ENCODE results near the gene PRICKLE2.

DNA sequence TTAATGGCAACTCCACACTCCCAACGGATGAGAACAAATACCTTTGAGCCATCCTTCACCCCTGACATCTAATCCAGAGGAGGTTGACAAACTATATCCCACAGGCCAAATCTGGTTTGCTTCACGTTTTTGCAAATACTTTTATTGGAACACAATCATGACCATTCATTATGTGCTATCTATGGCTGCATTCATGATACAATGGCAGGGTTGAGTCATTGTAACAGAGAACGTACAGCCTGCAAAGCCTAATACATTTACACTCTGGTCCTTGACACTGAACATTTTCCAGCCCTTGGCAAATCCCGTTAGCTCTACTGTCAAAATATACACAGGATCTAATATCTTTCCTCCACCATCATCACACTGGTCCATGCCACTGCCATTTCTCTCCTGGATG, 7.6 kb upstream of the PRICKLE2 start:
- TF ChIP-seq, protein P1, sequence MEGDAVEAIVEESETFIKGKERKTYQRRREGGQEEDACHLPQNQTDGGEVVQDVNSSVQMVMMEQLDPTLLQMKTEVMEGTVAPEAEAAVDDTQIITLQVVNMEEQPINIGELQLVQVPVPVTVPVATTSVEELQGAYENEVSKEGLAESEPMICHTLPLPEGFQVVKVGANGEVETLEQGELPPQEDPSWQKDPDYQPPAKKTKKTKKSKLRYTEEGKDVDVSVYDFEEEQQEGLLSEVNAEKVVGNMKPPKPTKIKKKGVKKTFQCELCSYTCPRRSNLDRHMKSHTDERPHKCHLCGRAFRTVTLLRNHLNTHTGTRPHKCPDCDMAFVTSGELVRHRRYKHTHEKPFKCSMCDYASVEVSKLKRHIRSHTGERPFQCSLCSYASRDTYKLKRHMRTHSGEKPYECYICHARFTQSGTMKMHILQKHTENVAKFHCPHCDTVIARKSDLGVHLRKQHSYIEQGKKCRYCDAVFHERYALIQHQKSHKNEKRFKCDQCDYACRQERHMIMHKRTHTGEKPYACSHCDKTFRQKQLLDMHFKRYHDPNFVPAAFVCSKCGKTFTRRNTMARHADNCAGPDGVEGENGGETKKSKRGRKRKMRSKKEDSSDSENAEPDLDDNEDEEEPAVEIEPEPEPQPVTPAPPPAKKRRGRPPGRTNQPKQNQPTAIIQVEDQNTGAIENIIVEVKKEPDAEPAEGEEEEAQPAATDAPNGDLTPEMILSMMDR (IDR thresholded peaks at IDR 0.05; ENCODE audit: extremely low read depth in 1 of 2, insufficient read depth in 1 of 2, low read depth in 1 of 2, low read length in 2 of 2) = no peak
- TF ChIP-seq, protein P2, sequence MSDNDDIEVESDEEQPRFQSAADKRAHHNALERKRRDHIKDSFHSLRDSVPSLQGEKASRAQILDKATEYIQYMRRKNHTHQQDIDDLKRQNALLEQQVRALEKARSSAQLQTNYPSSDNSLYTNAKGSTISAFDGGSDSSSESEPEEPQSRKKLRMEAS (IDR thresholded peaks at IDR 0.05; ENCODE audit: insufficient read depth, insufficient read length) = no peak
